ENCODE measurements around the gene CAST. TPM values are rescaled to one million over a fixed set of nuclear protein-coding genes. Genes with fewer than 3 reads are reported as not detected.

The CAST gene
- total RNA-seq, 4 donors from 2014 or later = 247 to 316 (median 259) TPM

DNA sequence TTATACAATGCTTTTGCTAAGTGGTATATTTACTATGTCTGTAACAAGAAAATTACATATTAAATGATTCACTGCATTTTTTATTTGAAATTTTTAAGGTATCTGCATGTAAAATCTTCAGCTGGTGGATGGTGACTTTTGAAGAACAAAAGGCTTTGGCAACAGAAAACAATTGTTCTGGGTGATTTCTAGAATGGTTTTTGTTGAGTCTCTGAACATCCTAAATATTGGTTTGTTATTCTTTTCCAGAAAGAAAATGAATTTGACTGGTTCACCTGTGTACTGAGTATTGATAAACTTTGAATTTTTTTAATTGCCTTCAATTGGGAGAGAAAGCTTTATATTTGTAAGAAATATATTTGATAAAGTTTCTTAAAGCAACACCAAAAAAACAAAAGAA lies 110.4 kb downstream of the CAST start:
- H3K27me3 ChIP-seq = no peaks in the 10 kb centered on the region
- no peak for DNase-seq (ENCODE audit: low spot score in 2 of 2)
- peaks cover 0 to 87% (median 22%) of the 10 kb centered on the region in 3 donors for H3K36me3 ChIP-seq
- H3K27ac ChIP-seq = no peak overlapping the region
- no peaks in the 10 kb centered on the region for H3K9me3 ChIP-seq
- H3K4me1 ChIP-seq = peaks cover 0 to 9% (median 0%) of the 10 kb centered on the region in 4 donors
- TF ChIP-seq POLR2A (IDR thresholded peaks at IDR 0.05) (no peak), EP300 (IDR thresholded peaks at IDR 0.05) (no peak)
- TF ChIP-seq, protein P1, sequence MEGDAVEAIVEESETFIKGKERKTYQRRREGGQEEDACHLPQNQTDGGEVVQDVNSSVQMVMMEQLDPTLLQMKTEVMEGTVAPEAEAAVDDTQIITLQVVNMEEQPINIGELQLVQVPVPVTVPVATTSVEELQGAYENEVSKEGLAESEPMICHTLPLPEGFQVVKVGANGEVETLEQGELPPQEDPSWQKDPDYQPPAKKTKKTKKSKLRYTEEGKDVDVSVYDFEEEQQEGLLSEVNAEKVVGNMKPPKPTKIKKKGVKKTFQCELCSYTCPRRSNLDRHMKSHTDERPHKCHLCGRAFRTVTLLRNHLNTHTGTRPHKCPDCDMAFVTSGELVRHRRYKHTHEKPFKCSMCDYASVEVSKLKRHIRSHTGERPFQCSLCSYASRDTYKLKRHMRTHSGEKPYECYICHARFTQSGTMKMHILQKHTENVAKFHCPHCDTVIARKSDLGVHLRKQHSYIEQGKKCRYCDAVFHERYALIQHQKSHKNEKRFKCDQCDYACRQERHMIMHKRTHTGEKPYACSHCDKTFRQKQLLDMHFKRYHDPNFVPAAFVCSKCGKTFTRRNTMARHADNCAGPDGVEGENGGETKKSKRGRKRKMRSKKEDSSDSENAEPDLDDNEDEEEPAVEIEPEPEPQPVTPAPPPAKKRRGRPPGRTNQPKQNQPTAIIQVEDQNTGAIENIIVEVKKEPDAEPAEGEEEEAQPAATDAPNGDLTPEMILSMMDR (IDR thresholded peaks at IDR 0.05) = no peak
- H3K4me3 ChIP-seq = no peak overlapping the region

DNA sequence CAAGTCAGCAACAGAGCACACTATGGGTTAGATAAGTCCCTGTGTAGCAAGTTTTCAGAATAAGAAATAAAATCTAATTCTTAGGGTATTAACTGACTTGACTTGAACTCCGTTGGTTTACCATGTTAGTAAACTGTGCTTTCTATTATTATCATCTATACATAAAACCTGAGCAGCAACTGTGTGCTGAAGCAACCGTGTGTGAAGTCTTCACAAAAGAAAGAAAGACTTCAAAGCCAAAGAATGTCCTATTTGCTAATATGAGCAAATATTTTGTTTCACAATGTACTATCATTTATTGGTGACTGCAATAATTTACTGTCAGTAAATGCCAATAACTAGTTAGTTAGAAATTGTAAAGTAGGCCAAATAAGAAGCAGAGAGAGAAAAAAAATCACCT lies 112.9 kb downstream of the CAST start:
- no peak for DNase-seq (ENCODE audit: low spot score in 2 of 2)
- Histone ChIP-seq H3K27me3 (no peaks in the 10 kb centered on the region), H3K27ac (no peak overlapping the region), H3K4me3 (no peak overlapping the region), H3K36me3 (peaks cover 0 to 87% (median 19%) of the 10 kb centered on the region in 3 donors), H3K4me1 (peaks cover 0 to 9% (median 0%) of the 10 kb centered on the region in 4 donors), H3K9me3 (no peaks in the 10 kb centered on the region)
- TF ChIP-seq POLR2A (IDR thresholded peaks at IDR 0.05) (no peak), EP300 (IDR thresholded peaks at IDR 0.05) (no peak)
- TF ChIP-seq, protein P1 (IDR thresholded peaks at IDR 0.05) = no peak
- 90 to 92% methylated on average over 2 of the region's 2 CpGs for WGBS, 2 donors

DNA sequence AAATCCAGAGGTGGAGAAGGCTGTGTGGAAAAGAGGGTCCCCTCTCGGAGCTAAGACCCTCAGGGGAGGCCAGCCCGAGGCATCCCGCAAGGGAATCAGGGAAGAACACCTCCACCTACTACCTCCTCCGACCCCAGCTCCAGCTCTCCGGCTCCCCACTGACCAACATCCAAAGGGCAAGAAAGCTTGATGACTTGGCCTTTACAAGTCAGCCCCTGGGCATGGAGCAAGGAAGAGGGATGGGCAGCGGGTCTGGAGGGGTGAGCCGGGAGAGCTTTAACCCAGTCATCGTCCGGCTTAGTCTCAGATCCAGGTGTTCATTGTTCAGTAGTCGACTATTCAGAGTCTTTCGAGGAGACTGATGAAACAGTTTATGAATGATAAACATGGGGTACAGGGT lies 113.5 kb downstream of the CAST start:
- 93 to 96% methylated on average over 11 of the region's 11 CpGs for WGBS, 2 donors
- H3K4me1 ChIP-seq = peaks cover 0 to 12% (median 0%) of the 10 kb centered on the region in 4 donors

DNA sequence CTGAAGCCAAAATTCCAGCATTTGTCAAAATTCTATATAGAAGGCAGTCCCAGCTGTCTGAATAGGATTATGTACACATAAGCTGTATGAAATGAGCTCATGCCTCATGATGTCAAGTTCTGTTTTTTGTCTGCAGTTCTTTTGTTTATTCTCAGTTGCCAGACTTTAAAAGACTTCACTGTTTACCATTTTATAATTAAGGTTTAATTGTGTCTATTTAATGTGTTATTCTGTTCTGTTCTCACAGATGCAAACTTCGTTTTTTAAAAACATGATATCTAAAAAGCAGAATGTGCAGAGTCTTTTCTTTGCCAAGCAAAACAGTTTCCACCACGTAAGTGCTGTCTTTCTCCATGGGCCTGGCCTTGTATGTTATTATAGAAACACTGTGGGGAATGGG lies 114.4 kb downstream of the CAST start:
- DNase-seq (ENCODE audit: low spot score in 2 of 2) = no peak
- Histone ChIP-seq H3K4me1 (peaks cover 0 to 22% (median 0%) of the 10 kb centered on the region in 4 donors), H3K27me3 (no peaks in the 10 kb centered on the region), H3K4me3 (no peak overlapping the region), H3K36me3 (peaks cover 0 to 81% (median 19%) of the 10 kb centered on the region in 3 donors), H3K9me3 (no peaks in the 10 kb centered on the region), H3K27ac (peak overlapping the region in 2 of 4 donors; percentile 57 to 63)
- TF ChIP-seq POLR2A (IDR thresholded peaks at IDR 0.05) (no peak), EP300 (IDR thresholded peaks at IDR 0.05) (no peak)
- TF ChIP-seq, protein P1 (IDR thresholded peaks at IDR 0.05) = no peak
- WGBS, 2 donors = 21 to 24% methylated on average over 2 of the region's 2 CpGs

More for the DNA sequence above, 113.5 kb downstream of the CAST start:
- no peak for DNase-seq (ENCODE audit: low spot score in 2 of 2)
- Histone ChIP-seq H3K36me3 (peaks cover 0 to 83% (median 19%) of the 10 kb centered on the region in 3 donors), H3K27ac (no peak overlapping the region), H3K27me3 (no peaks in the 10 kb centered on the region), H3K4me3 (no peak overlapping the region), H3K9me3 (no peaks in the 10 kb centered on the region)
- TF ChIP-seq EP300 (IDR thresholded peaks at IDR 0.05) = no peak
- TF ChIP-seq, protein P1 (IDR thresholded peaks at IDR 0.05) = no peak
- TF ChIP-seq POLR2A (IDR thresholded peaks at IDR 0.05) = no peak

DNA sequence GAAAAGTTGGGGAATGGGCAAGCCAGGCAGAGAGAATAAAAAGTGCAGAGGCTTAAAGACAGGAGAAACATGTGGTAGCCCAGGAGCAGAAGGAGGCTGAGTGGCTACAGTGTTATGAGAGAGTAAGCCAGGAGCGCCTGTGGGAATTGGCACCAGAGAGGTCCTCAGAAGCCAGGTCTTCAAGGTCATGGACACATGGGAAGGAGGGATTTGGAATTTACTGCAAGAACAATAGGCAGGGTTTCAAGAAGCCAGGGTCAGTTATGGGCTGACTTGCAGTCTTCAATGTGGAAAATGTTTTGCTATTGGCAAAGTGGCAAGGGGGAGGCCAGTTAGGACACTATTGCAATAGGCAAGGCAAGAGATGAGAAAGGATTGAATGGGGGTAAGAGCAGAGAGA lies 116.2 kb downstream of the CAST start:
- 76 to 83% methylated on average over 1 of the region's 1 CpG for WGBS, 2 donors

More for the DNA sequence above, 116.2 kb downstream of the CAST start:
- peaks cover 0 to 23% (median 0%) of the 10 kb centered on the region in 4 donors for H3K4me1 ChIP-seq
- H3K9me3 ChIP-seq = peaks cover 0 to 3% (median 0%) of the 10 kb centered on the region in 4 donors
- H3K4me3 ChIP-seq = no peak overlapping the region
- peaks cover 0 to 82% (median 11%) of the 10 kb centered on the region in 3 donors for H3K36me3 ChIP-seq
- TF ChIP-seq POLR2A (IDR thresholded peaks at IDR 0.05) (no peak), EP300 (IDR thresholded peaks at IDR 0.05) (peak in 1 of 2 donors; percentile 53)
- TF ChIP-seq, protein P1 (IDR thresholded peaks at IDR 0.05) = no peak
- no peak overlapping the region for H3K27ac ChIP-seq
- DNase-seq (ENCODE audit: low spot score in 2 of 2) = peak in 1 of 2 donors; percentile 34
- no peaks in the 10 kb centered on the region for H3K27me3 ChIP-seq

Data from tibial nerve (tissue), 4 donors.